AG20443 (cell line): ENCODE results near the gene GMPR2.
A peak's percentile ranks its signal among the peaks of the same experiment; 100 is the strongest.

Source experiments
- DNase-seq: peaks from one replicate; pipeline ENCODE4 v3.0.0; 2012; ENCODE audit warnings: low spot score, mixed read lengths

Gene GMPR2

DNA sequence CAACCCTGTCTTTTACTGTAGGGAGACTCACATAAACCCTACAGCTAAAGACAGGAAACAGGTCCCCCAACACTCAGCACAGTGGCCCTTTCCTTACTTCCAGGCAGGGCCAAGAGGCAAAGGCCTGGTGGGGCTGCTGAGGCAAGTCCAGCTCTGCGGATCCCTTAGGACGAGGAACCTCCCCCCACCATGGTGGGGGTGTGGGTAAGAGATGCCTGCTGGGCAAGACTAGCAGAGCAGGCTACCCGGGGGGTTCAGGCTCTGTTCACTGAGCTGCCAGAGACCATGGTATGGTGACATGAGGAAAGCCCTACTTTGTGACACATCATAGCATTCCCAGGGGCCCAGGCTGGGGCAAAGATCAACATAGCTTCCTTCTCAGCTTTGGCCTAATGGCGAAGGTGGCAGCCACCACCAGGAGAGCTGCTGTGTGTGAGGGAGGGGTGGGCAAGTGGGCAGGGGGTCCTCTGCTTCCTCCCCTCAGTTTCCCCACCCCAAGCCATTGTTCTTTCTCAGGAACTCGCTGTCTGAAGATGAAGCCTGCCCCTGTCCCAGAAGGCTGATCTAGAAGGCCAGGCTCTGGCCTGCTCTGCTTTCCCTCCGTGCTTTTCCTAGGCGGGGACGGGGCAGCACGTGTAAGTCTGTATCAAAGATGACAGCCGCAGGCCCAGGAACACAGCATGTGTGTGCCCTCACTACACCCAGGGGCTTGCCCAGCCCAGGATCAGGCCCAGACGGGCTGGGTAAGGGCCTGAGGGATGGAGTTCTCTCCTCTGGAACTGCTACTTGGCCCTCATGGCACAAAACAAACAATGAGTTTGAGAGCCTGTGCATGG is 19.8 kb downstream of the GMPR2 start:
- DNase-seq = no peak

DNA sequence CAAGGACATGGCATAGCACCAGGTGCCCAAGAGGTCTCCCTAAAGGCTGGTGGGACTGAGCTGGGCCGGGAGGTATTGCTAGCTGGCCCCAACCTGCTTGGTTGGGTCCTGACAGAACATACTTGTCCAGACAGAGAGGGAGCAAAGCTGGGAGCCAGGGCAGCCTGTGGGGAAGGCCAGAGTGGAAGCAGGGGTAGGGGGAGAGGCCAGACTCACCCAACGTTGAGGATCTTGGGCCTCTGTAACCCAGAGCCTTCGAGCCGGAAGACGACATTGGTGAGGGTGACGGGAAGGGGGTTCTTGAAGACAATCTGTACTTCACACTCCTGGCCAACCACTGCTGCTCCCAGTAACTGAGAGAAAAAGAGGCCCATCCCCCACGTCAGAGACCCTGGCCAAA is 21.2 kb downstream of the GMPR2 start:
- DNase-seq = no peak

DNA sequence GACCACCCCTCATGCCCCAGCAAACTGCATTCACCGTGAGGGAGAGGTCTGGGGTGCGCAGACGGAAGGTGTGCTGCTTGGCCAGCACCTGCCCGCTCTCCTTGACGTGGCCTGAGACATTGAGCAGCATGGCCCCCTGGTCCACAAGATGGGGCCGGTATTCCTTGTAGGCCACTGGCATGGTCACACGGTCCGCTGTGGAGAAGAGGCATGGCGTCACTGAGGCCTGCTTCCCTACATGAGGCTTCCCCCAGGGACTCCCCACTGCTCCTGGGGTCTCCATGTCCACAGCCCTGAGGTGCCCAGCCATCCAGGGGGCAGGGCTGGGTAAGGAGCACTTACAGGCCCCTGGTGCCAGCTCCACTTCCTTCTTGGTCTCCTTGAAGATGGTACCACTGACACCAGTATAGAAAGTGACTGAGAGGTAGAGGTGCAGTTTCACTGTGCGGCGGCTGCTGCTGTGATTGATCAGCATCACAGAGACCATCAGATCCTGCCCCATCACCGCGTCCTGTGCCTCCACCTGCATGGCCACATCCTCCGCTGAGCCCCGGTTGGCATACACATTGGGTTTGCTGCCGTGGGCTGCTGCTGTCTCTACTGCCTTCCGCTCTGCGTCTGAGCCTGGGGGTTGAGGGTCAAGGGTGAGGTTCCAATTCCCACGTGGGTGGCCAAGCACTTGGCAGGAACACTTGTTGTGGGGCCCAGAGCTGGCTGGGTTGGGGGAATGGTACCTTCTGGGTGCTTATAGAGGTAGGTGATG is 22.1 kb downstream of the GMPR2 start:
- DNase-seq = no peak

DNA sequence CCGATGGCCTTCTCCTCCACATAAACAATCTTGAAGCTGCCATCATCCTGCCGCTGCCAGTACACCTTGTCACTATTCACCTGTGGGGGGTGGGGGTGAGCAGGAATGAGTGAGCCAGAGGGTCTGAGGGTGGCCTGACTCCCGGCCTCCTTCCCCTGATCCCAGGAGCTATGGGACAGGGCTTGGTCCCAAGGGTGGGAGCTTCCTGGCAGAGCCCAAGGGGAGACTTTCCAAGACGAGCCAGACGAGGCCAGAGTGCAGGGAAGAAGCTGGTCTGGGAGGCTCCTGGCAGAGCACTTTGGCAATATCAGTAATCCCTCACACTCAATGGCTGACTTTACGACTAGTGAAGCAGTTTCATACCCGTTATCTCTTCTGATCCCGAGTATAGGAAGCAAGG is 22.7 kb downstream of the GMPR2 start:
- no peak for DNase-seq

GRCh38 chr14:24255931-24256711 is 23.4 kb downstream of the GMPR2 start:
- DNase-seq = no peak

GRCh38 chr14:24256960-24257359 is 24.2 kb downstream of the GMPR2 start:
- peak; percentile 36 for DNase-seq

GRCh38 chr14:24258119-24258518 is 25.4 kb downstream of the GMPR2 start:
- DNase-seq = no peak

- no peak for DNase-seq
Observed at GRCh38 chr14:24258548-24259265, 26.0 kb downstream of the GMPR2 start.

DNA sequence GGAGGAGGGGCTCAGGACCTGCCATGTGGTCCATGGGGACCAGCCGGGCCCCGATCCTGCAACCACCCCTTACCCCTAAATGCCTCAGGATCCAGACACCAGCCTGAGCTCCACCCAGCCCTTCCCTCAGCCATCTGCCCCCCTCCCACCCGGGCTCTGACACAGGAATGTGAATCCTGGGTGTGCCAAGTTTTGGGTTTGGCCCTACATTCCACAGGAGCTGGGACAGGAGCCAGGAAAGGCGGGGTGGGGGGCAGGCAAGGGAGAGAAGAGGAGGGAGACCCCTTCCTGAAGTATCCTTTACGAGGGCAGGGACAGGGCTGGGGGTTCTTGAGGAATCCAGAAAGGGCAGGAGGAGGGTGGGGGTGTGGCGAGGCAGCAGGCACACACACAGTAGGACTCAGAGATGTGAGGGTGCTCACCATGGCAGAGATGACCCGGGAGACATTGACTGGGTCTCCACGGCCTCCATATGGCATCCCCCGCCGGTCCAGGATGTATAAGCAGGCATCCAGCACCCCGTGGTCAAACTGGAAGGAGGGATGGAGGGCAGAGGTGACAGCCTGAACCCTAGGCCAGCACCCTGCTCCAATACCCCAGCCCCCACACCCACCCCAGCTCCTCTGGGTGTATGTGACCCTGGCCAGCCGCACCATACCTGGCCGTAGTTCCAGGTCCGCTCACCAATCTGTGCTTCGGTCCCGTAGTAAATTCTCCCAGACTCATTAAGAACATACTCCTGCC is 26.7 kb downstream of the GMPR2 start:
- DNase-seq = peak; percentile 90

DNA sequence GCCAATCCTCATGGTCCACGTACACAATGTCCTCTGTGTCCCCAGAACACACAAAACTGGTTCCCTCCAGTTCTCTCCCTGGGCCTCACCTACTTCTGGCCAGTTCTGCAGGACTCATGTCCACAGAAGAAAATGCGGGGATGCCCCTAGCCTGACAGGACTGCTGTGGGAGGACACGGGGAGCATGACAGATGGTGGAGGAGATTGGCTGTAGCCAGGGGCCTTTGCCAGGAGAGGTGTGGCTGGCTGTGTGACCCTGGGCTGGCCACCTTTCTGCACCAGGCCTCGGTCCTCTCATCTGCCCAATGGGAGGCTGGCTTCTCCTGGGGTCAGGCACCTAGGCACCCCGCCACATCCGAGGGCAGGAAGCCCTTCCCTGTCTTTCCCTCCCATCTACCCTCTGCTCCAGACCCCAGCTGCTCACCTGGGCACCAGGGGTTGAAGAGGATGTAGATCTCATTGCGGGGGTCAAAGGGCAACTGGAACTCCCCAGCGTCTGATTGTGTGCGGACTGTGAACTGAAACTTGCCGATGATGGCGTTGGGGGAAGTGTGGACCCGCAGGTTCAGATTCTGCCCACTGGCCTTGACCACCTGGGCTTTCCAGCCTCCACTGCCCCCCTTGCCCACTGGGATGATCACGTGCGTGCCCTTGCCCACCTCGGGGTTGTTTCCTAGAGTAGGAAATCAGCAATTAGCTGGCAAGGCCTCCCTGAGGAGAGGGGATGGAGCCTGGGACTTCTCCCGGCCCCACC is 27.5 kb downstream of the GMPR2 start:
- no peak for DNase-seq

DNA sequence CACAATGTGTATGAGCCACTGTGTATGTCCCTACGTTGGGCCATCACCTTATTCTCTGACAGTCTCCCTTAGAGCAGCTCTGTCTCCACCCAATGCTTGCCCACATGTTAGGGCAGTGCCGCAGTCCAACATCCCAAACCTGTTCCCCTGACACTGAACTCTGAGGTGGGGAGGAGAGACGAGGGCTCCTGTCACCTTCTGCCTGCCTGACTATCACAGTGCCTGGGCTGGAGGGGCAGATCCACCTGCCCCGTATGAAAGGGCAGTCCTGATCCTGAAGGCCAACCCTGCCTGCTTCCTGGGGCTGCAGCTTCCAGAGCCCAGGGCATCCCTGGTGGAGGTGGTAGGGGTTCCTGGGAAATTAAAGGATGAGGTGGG is 28.0 kb downstream of the GMPR2 start:
- DNase-seq = no peak

DNA sequence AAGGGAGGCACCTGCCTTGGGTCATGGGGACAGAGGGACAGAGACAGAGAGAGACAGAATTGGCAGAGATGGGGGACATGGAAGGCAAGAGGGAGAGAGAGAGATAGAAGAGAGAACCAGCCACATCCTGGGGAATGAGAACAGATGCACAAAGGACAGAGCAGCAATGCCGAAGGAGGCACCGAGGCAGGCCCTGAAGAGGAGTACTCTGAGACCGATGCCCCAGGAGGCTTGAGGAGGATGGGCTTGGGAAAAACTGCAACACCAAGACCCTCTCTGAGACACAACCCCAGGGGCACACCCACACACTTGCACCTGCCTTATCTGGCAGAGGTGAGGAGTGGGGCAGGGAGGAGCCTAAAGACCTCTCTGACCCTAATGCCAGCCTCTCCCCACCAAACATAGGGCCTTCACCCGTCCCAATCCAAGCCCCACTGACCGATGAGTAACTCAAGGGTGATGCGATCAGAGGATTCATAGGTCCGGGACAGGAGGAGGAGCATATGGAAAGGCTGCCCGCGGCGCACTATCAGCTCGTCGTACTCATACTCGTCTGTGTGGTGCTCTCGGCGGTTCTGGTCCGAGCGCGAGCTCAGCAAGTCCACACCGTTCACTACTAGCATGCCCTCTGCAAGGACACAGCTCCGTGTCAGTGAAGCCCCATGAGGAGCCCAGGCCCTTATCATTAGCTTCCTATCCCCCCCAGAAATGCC is 28.7 kb downstream of the GMPR2 start:
- no peak for DNase-seq

DNA sequence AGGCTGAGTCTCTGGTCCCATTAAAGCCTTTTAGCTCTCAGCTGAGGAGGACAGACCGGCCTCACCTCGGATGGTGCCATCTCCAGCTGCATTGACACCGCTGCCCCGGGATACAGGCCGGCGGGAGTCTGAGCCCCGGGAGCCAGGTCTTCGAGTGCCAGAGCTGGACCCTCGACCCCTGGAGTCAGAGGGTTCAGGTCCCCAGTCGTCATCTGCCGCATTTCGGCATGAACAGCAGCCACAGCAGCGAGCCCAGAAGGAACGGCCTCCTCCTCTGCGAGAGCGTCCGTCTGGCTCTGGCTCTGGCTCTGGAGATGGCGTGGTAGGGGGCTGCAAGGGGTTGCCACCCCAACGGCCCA is 29.2 kb downstream of the GMPR2 start:
- DNase-seq = no peak

DNA sequence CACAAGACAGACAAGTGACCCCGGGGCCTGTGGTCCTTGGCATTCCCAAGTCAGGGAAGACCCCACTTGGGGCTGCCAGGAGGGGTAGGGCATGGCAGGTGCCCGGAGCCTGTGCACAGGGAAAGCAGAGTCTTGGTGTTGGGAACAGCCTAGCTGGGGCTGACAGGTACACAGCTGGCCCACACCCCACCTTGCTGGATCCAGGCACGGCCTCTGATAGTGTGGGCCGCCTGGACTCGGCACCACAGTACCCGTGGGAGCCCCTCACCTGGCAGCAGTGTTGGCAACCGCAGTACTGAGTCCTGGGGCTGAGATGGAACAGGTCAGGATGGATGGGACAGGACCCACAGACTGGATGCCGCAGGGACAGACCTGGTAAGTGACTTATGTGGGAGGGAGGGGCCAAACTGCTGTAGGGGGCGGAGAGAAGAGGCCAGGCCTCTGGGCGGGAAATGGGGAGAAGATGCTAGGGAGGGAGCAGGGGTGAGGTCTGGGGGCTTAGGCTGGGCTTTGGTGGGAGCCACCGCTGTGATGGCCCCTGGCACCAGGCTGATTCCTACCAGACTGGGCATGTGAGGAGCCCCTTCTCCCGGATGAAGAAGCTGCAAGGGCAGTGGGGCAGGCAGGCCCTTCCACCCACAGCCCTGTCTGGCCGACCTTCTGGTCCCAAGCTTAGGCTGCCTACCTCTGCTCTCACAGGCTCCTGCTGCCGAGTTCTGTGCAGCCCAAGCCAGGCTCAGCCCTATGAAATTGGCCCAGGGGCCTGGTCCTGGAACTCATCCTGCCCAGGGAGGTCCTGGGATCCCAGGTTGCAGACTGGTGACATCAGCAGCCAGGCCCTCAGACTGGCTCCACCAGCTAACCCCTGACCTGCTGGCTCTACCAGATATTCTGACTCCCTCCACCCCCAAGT is 30.3 kb downstream of the GMPR2 start, which contains the start of gene TGM1:
TGM1 (minus strand) TSS at position 357 of the 913 bp plus-strand sequence. CDS start 825 bp downstream, outside the sequence.
- DNase-seq = no peak

DNA sequence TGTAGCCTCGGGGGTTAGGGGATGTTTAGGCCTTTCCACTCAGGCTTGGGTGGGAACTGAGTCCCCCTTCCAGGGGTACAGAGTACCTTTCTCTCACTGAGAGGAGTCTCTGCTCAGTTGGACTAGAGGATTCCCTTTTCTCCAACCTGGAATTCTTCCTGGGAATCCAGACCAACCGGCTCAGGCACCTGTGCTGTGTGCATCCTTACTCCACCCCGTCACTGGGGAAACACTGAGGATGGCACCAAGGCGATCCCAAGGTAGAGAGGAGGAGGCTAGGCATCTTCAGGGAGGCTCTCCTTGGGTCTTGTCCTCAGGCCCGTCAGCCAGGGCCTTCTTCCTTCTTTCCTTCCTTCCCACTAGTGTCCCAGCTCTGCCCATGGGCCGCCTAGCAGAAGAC is 31.1 kb downstream of the GMPR2 start:
- no peak for DNase-seq

GRCh38 chr14:24264298-24264697 is 31.6 kb downstream of the GMPR2 start:
- no peak for DNase-seq

DNA sequence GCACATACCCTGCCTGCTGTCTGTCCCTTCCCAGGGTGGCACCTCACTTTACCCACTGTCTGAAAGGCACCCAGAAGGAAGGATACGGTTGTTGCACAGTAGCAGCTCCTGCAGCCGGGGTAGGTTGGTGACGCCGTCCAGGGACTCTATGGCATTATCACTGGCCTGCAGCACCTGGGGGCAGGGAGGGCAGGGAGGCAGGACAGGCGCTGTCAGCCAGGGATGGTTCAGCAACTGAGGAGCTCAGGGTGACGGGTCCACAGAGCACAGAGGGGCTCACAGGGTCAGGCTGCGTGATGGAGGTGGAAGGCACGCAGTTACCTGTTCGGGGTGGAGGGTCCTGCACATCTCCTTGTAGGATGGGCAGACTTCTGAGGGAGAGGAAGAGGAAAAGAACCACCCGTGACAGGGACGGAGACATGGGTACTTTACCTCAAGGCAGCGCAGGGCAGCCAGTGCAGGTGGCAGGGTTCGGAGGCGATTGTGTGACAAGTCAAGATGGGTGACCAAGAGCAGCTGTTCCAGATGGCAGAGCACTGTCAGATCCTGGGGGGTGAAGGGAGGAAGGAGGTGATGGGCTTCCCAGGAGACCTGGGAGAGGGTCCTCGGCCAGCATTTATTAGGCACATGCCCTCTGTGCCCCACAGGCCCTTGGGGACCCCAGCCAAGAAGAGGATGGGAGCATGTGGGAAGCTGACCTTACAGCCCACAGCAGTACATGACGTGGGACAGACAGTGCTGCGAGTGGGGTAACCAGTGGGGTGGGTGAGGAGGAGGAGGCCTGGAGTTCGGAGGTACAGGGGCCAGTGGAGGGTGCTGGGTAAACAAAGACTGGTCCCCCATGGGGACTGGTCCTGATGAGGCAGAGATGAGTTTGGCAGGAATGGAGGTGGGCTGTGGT is 33.9 kb downstream of the GMPR2 start:
- no peak for DNase-seq

- DNase-seq = no peak
Observed at GRCh38 chr14:24267516-24267915, 34.8 kb downstream of the GMPR2 start.
